Fibroblast of lung (primary cell): ENCODE results near the gene CTNND2.

Experiments
- CTCF ChIP-seq, 2 donors: IDR thresholded peaks in 1 of 2; conservative IDR thresholded peaks in 1 of 2; 1 replicate in 1 of 2; 2 replicates in 1 of 2; pipeline ENCODE4 v1.5.1; 2011 to 2012; ENCODE audit warnings: low read length in 2 of 2, control low read depth in 1 of 2, inconsistent platforms in 1 of 2, low read depth in 1 of 2, mild to moderate bottlenecking in 1 of 2
- EZH2 ChIP-seq: IDR thresholded peaks from 2 replicates; pipeline ENCODE4 v1.5.1; 2012; ENCODE audit warnings: low read length, control low read depth, mild to moderate bottlenecking; ENCODE audit errors: missing control alignments

- TF ChIP-seq CTCF (conservative IDR thresholded peaks at IDR 0.05 in 1 of 2, IDR thresholded peaks at IDR 0.05 in 1 of 2; ENCODE audit: low read depth in 1 of 2, low read length in 2 of 2) (no peak), EZH2 (no peak)
These were observed 682.1 kb downstream of the CTNND2 start for GRCh38 chr5:11222169-11222568.
